Measurements from ENCODE around the gene SCUBE1. TPM values are rescaled to one million over a fixed set of nuclear protein-coding genes. Genes with fewer than 3 reads are reported as not detected.

Gene SCUBE1
- total and polyA plus RNA-seq, 4 donors: 1.6 to 7.9 (median 5.0) TPM

- DNase-seq (peak in 2 of 3 donors; percentile 53 to 69), ATAC-seq (ENCODE audit: insufficient read depth, low FRiP score) (no peak)
- Histone ChIP-seq H3K4me1 (ENCODE audit: control insufficient read depth in 5 of 5, insufficient read depth in 5 of 5, low read length in 5 of 5) (peaks cover 0 to 67% (median 31%) of the 10 kb centered on the region in 5 donors), H3K4me3 (no peak overlapping the region), H3K9ac (ENCODE audit: insufficient read depth in 1 of 2, low read length in 2 of 2) (no peak overlapping the region), H3K9me3 (ENCODE audit: control insufficient read depth in 4 of 4, insufficient read depth in 3 of 4, low read length in 3 of 4) (no peaks in the 10 kb centered on the region), H3K36me3 (ENCODE audit: control insufficient read depth in 4 of 4, insufficient read depth in 4 of 4, low read length in 4 of 4) (no peaks in the 10 kb centered on the region), H3K27ac (ENCODE audit: low read depth in 1 of 2, low read length in 1 of 2) (peak overlapping the region in 1 of 2 donors; percentile 14), H3K27me3 (ENCODE audit: control insufficient read depth in 3 of 3, insufficient read depth in 3 of 3, low read length in 2 of 3) (no peaks in the 10 kb centered on the region)
- TF ChIP-seq CTCF (IDR thresholded peaks at IDR 0.05; ENCODE audit: control extremely low read depth, extremely low read depth): no peak
- 24 to 29% methylated on average over 13 of the region's 13 CpGs for WGBS, 2 donors
Measured at GRCh38 chr22:43289531-43289963, 53.6 kb downstream of the SCUBE1 start.

GRCh38 chr22:43288807-43289420 is 54.3 kb downstream of the SCUBE1 start:
- ATAC-seq (ENCODE audit: insufficient read depth, low FRiP score): no peak
- no peak overlapping the region for H3K4me3 ChIP-seq
- no peak for DNase-seq
- no peaks in the 10 kb centered on the region for H3K9me3 ChIP-seq (ENCODE audit: control insufficient read depth in 4 of 4, insufficient read depth in 3 of 4, low read length in 3 of 4)
- H3K27me3 ChIP-seq (ENCODE audit: control insufficient read depth in 3 of 3, insufficient read depth in 3 of 3, low read length in 2 of 3): no peaks in the 10 kb centered on the region
- H3K27ac ChIP-seq (ENCODE audit: low read depth in 1 of 2, low read length in 1 of 2): peak overlapping the region in 1 of 2 donors; percentile 76
- no peaks in the 10 kb centered on the region for H3K36me3 ChIP-seq (ENCODE audit: control insufficient read depth in 4 of 4, insufficient read depth in 4 of 4, low read length in 4 of 4)
- H3K9ac ChIP-seq (ENCODE audit: insufficient read depth in 1 of 2, low read length in 2 of 2): no peak overlapping the region
- 75 to 86% methylated on average over 12 of the region's 12 CpGs for WGBS, 2 donors
- TF ChIP-seq CTCF (IDR thresholded peaks at IDR 0.05; ENCODE audit: control extremely low read depth, extremely low read depth): no peak
- H3K4me1 ChIP-seq (ENCODE audit: control insufficient read depth in 5 of 5, insufficient read depth in 5 of 5, low read length in 5 of 5): peaks cover 0 to 67% (median 29%) of the 10 kb centered on the region in 5 donors

GRCh38 chr22:43288378-43288777 is 54.8 kb downstream of the SCUBE1 start:
- no peak for ATAC-seq (ENCODE audit: insufficient read depth, low FRiP score)
- no peak overlapping the region for H3K4me3 ChIP-seq
- no peak for TF ChIP-seq CTCF (IDR thresholded peaks at IDR 0.05; ENCODE audit: control extremely low read depth, extremely low read depth)
- no peaks in the 10 kb centered on the region for H3K27me3 ChIP-seq (ENCODE audit: control insufficient read depth in 3 of 3, insufficient read depth in 3 of 3, low read length in 2 of 3)
- no peaks in the 10 kb centered on the region for H3K36me3 ChIP-seq (ENCODE audit: control insufficient read depth in 4 of 4, insufficient read depth in 4 of 4, low read length in 4 of 4)
- H3K9me3 ChIP-seq (ENCODE audit: control insufficient read depth in 4 of 4, insufficient read depth in 3 of 4, low read length in 3 of 4): no peaks in the 10 kb centered on the region
- H3K27ac ChIP-seq (ENCODE audit: low read depth in 1 of 2, low read length in 1 of 2): peak overlapping the region in 1 of 2 donors; percentile 76
- no peak overlapping the region for H3K9ac ChIP-seq (ENCODE audit: insufficient read depth in 1 of 2, low read length in 2 of 2)
- peaks cover 0 to 63% (median 26%) of the 10 kb centered on the region in 5 donors for H3K4me1 ChIP-seq (ENCODE audit: control insufficient read depth in 5 of 5, insufficient read depth in 5 of 5, low read length in 5 of 5)
- no peak for DNase-seq
- 95 to 98% methylated on average over 16 of the region's 16 CpGs for WGBS, 2 donors
